K562 (cell line): ENCODE results near the gene REXO2. TPM values are rescaled to one million over a fixed set of nuclear protein-coding genes. Genes with fewer than 3 reads are reported as not detected.

Source experiments
- CXXC5 ChIP-seq: fragments of 250-450 bp; sonication (Bioruptor Pico); IDR thresholded peaks from 2 replicates; pipeline ENCODE4 v1.8.0; 2022; ENCODE audit warnings: inconsistent platforms, mild to moderate bottlenecking, moderate library complexity
- DIDO1 ChIP-seq: fragments of 450-650 bp; IDR thresholded peaks from 2 replicates; pipeline ENCODE4 v1.6.1; 2016; ENCODE audit warnings: low read depth, missing biosample characterization, missing genetic modification characterization
- EP400 ChIP-seq: fragments of 450-650 bp; IDR thresholded peaks from 2 replicates; pipeline ENCODE4 v1.6.1; 2017; ENCODE audit warnings: antibody characterized with exemption, mild to moderate bottlenecking, moderate library complexity
- IRF2 ChIP-seq: sonication (generic); formaldehyde crosslinking; IDR thresholded peaks from 2 replicates; pipeline ENCODE4 v1.8.1; 2022; ENCODE audit warnings: mild to moderate bottlenecking, missing genetic modification reagents
- MAZ ChIP-seq, 2 experiments: fragments of 450-650 bp in 1 of 2; sonication (generic) in 1 of 2; formaldehyde crosslinking; IDR thresholded peaks in 1 of 2; conservative IDR thresholded peaks in 1 of 2; 2 replicates each; pipeline versions ENCODE4 v1.4.0 to v1.5.0; 2020; ENCODE audit warnings: mild to moderate bottlenecking in 1 of 2, missing genetic modification reagents in 1 of 2
- MNT ChIP-seq, 2 experiments: fragments of 450-650 bp; conservative IDR thresholded peaks; 2 replicates each; pipeline ENCODE4 v1.6.1; 2017; ENCODE audit warnings: mild to moderate bottlenecking in 2 of 2, moderate library complexity in 2 of 2
- SIX5 ChIP-seq, 2 experiments: IDR thresholded peaks; 2 replicates each; pipeline ENCODE4 v1.6.1; 2011; ENCODE audit warnings: low read length in 2 of 2, borderline replicate concordance in 1 of 2, low read depth in 1 of 2, mild to moderate bottlenecking in 1 of 2, moderate library complexity in 1 of 2; ENCODE audit not compliant: insufficient read depth in 1 of 2
- STAG1 ChIP-seq: sonication (generic); formaldehyde crosslinking; IDR thresholded peaks from 2 replicates; pipeline ENCODE4 v1.5.0; 2020; ENCODE audit warnings: missing genetic modification reagents, borderline replicate concordance
- ZFX ChIP-seq: sonication (generic); formaldehyde crosslinking; IDR thresholded peaks from 2 replicates; pipeline ENCODE4 v1.8.0; 2022; ENCODE audit warnings: mild to moderate bottlenecking, missing genetic modification reagents, moderate library complexity
- polyA plus RNA-seq, 8 experiments: library from polyadenylated mRNA; depleted of rRNA in 4 of 8; stranded (reverse) in 5 of 8; unstranded in 3 of 8; fragments of >200 nt; fragmentation: Nextera tagmentation in 2 of 8; fragmentation: Illumina TruSeq in 1 of 8; extraction: Ambion mirVana in 2 of 8; extraction: Trizol in 1 of 8; gene quantifications; 2 replicates each; pipeline versions ENCODE4 v1.2.1 to v1.2.3, GENCODE V29; 2011 to 2014; ENCODE audit warnings: inconsistent platforms in 1 of 8, missing spikeins in 1 of 8
- total RNA-seq, 7 experiments: library from RNA; depleted of rRNA in 6 of 7; stranded (reverse); fragments of >200 nt in 6 of 7; fragmentation: Illumina TruSeq in 2 of 7; extraction: Trizol in 2 of 7; gene quantifications; 2 replicates each; pipeline versions ENCODE4 v1.2.1 to v1.2.3, GENCODE V29; 2011 to 2021; ENCODE audit warnings: low replicate concordance in 1 of 7
- TF ChIP-seq, protein P1 (sequence below): sonication (generic); formaldehyde crosslinking; IDR thresholded peaks from 2 replicates; pipeline ENCODE4 v1.8.0; 2022; ENCODE audit warnings: mild to moderate bottlenecking, missing genetic modification reagents
- TF ChIP-seq, protein P2 (sequence below): fragments of 250-450 bp; sonication (Bioruptor Pico); IDR thresholded peaks from 2 replicates; pipeline ENCODE4 v1.5.0; 2021; ENCODE audit warnings: mild to moderate bottlenecking, borderline replicate concordance
- TF ChIP-seq, protein P3 (sequence below), 2 experiments: fragments of 200-800 bp in 1 of 2; sonication (Bioruptor generic) in 1 of 2; sonication (generic) in 1 of 2; formaldehyde crosslinking in 1 of 2; IDR thresholded peaks in 1 of 2; conservative IDR thresholded peaks in 1 of 2; 2 replicates each; pipeline versions ENCODE4 v1.5.0 to v1.6.1; 2016 to 2020; ENCODE audit warnings: missing compliant biosample characterization in 1 of 2, missing genetic modification characterization in 1 of 2, missing genetic modification reagents in 1 of 2

The REXO2 gene
- total and polyA plus RNA-seq, 9 of the 15 experiments (the other 6 are each of a cell fraction or from before 2014, with no cell fraction given), result 143 to 370 (median 193) TPM

GRCh38 chr11:114439229-114440120, at the start of gene REXO2 (continued):
- TF ChIP-seq, protein P1, sequence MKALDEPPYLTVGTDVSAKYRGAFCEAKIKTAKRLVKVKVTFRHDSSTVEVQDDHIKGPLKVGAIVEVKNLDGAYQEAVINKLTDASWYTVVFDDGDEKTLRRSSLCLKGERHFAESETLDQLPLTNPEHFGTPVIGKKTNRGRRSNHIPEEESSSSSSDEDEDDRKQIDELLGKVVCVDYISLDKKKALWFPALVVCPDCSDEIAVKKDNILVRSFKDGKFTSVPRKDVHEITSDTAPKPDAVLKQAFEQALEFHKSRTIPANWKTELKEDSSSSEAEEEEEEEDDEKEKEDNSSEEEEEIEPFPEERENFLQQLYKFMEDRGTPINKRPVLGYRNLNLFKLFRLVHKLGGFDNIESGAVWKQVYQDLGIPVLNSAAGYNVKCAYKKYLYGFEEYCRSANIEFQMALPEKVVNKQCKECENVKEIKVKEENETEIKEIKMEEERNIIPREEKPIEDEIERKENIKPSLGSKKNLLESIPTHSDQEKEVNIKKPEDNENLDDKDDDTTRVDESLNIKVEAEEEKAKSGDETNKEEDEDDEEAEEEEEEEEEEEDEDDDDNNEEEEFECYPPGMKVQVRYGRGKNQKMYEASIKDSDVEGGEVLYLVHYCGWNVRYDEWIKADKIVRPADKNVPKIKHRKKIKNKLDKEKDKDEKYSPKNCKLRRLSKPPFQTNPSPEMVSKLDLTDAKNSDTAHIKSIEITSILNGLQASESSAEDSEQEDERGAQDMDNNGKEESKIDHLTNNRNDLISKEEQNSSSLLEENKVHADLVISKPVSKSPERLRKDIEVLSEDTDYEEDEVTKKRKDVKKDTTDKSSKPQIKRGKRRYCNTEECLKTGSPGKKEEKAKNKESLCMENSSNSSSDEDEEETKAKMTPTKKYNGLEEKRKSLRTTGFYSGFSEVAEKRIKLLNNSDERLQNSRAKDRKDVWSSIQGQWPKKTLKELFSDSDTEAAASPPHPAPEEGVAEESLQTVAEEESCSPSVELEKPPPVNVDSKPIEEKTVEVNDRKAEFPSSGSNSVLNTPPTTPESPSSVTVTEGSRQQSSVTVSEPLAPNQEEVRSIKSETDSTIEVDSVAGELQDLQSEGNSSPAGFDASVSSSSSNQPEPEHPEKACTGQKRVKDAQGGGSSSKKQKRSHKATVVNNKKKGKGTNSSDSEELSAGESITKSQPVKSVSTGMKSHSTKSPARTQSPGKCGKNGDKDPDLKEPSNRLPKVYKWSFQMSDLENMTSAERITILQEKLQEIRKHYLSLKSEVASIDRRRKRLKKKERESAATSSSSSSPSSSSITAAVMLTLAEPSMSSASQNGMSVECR (CRISPR knock-in tag), result peak; percentile 93
- peak; percentile 99 to 100 for TF ChIP-seq MNT (conservative IDR thresholded peaks at IDR 0.05)
- peak; percentile 91 to 93 for TF ChIP-seq SIX5 (IDR thresholded peaks at IDR 0.05; ENCODE audit: borderline replicate concordance in 1 of 2, insufficient read depth in 1 of 2, low read depth in 1 of 2, low read length in 2 of 2)
- TF ChIP-seq EP400, result peak; percentile 88
- TF ChIP-seq IRF2, result no peak
- TF ChIP-seq DIDO1 (tag), result no peak
- TF ChIP-seq, protein P2, sequence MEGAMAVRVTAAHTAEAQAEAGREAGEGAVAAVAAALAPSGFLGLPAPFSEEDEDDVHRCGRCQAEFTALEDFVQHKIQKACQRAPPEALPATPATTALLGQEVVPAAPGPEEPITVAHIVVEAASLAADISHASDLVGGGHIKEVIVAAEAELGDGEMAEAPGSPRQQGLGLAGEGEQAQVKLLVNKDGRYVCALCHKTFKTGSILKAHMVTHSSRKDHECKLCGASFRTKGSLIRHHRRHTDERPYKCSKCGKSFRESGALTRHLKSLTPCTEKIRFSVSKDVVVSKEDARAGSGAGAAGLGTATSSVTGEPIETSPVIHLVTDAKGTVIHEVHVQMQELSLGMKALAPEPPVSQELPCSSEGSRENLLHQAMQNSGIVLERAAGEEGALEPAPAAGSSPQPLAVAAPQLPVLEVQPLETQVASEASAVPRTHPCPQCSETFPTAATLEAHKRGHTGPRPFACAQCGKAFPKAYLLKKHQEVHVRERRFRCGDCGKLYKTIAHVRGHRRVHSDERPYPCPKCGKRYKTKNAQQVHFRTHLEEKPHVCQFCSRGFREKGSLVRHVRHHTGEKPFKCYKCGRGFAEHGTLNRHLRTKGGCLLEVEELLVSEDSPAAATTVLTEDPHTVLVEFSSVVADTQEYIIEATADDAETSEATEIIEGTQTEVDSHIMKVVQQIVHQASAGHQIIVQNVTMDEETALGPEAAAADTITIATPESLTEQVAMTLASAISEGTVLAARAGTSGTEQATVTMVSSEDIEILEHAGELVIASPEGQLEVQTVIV (CRISPR knock-in tag), result peak; percentile 84; the same call in 1 of the 2 replicates
- no peak for TF ChIP-seq STAG1 (CRISPR knock-in tag)
- TF ChIP-seq ZFX (CRISPR knock-in tag), result peak; percentile 56
- TF ChIP-seq, protein P3, sequence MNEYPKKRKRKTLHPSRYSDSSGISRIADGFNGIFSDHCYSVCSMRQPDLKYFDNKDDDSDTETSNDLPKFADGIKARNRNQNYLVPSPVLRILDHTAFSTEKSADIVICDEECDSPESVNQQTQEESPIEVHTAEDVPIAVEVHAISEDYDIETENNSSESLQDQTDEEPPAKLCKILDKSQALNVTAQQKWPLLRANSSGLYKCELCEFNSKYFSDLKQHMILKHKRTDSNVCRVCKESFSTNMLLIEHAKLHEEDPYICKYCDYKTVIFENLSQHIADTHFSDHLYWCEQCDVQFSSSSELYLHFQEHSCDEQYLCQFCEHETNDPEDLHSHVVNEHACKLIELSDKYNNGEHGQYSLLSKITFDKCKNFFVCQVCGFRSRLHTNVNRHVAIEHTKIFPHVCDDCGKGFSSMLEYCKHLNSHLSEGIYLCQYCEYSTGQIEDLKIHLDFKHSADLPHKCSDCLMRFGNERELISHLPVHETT (CRISPR knock-in tag; conservative IDR thresholded peaks at IDR 0.05 in 1 of 2, IDR thresholded peaks at IDR 0.05 in 1 of 2), result peak in 1 of 2 experiments; percentile 48; a peak in 1 of 4 replicates
- TF ChIP-seq MAZ (CRISPR knock-in tag; conservative IDR thresholded peaks at IDR 0.05 in 1 of 2, IDR thresholded peaks at IDR 0.05 in 1 of 2), result peak in 1 of 2 experiments; percentile 56; a peak in 3 of 4 replicates
- peak; percentile 71 for TF ChIP-seq CXXC5 (CRISPR knock-in tag)
